ENCODE results near the gene PPP6R1. TPM values are rescaled to one million over a fixed set of nuclear protein-coding genes. Genes with fewer than 3 reads are reported as not detected.

PPP6R1 gene
- total and polyA plus RNA-seq, 2 of the 13 experiments (the other 11 are each of a cell fraction or from before 2014, with no cell fraction given), result 25.8 to 54.0 TPM

- TF ChIP-seq ZNF639 (CRISPR knock-in tag; conservative IDR thresholded peaks at IDR 0.05) (no peak), NFRKB (IDR thresholded peaks at IDR 0.05) (no peak), SMAD1 (CRISPR knock-in tag; IDR thresholded peaks at IDR 0.05; ENCODE audit: borderline replicate concordance, low read depth) (no peak), TAF15 (IDR thresholded peaks at IDR 0.05; ENCODE audit: low read depth, low read length, poor library complexity, severe bottlenecking) (no peak), ZBTB33 (CRISPR knock-in tag; IDR thresholded peaks at IDR 0.05) (no peak), ZNF296 (CRISPR knock-in tag; conservative IDR thresholded peaks at IDR 0.05) (no peak), ZFAT (CRISPR knock-in tag; conservative IDR thresholded peaks at IDR 0.05) (no peak), ARID5B (CRISPR knock-in tag; IDR thresholded peaks at IDR 0.05) (no peak), ZBTB1 (CRISPR knock-in tag; IDR thresholded peaks at IDR 0.05; ENCODE audit: borderline replicate concordance) (no peak), ZNF235 (CRISPR knock-in tag; IDR thresholded peaks at IDR 0.05; ENCODE audit: borderline replicate concordance) (0 out of 2 replicates have a peak, but pooled peaks have one; percentile 56), CERS6 (CRISPR knock-in tag; IDR thresholded peaks at IDR 0.05) (no peak), FOXJ3 (CRISPR knock-in tag; IDR thresholded peaks at IDR 0.05; ENCODE audit: borderline replicate concordance) (no peak), ZNF674 (CRISPR knock-in tag; IDR thresholded peaks at IDR 0.05; ENCODE audit: low read depth) (no peak), CEBPB (IDR thresholded peaks at IDR 0.05; ENCODE audit: borderline replicate concordance, low read depth, low read length) (no peak), RAD51 (IDR thresholded peaks at IDR 0.05; ENCODE audit: borderline replicate concordance) (no peak), ZBTB39 (CRISPR knock-in tag; IDR thresholded peaks at IDR 0.05) (no peak), POLR2AphosphoS5 (IDR thresholded peaks at IDR 0.05; ENCODE audit: low read depth, low read length) (no peak), ZNF749 (CRISPR knock-in tag; IDR thresholded peaks at IDR 0.05; ENCODE audit: borderline replicate concordance) (no peak), ZNF556 (CRISPR knock-in tag; IDR thresholded peaks at IDR 0.05; ENCODE audit: borderline replicate concordance) (no peak), TRIM24 (CRISPR knock-in tag; IDR thresholded peaks at IDR 0.05) (no peak)
Observed at GRCh38 chr19:55229145-55229788, 29.6 kb downstream of the PPP6R1 start (continued).
